HEK293 (cell line): ENCODE measurements around the gene C16orf92.
A peak's percentile ranks its signal among the peaks of the same experiment; 100 is the strongest.
"Not testable (repeated sequence)": the region's sequence is repeated elsewhere in the genome, so short reads cannot be mapped to it uniquely, and the experiment has no call there.

Experiments
- CTCF ChIA-PET: fragments of 350-600 bp; formaldehyde crosslinking; extraction: SDS; loops from one replicate; lab custom pipeline; 2021; ENCODE audit warnings: antibody characterized with exemption; lab: Yijun Ruan, JAX
- POLR2A ChIA-PET: fragments of 300-600 bp; formaldehyde crosslinking; extraction: SDS; loops from one replicate; lab custom pipeline; 2020; ENCODE audit warnings: antibody characterized with exemption, inconsistent platforms; lab: Yijun Ruan, JAX
- H3K27ac ChIP-seq: fragments of 200-500 bp; sonication (Bioruptor generic); 2 replicates; pipeline ENCODE4 v1.5.1; 2014; ENCODE audit warnings: low read depth, low read length, control low read depth, inconsistent platforms; ENCODE audit errors: extremely low read depth
- H3K36me3 ChIP-seq, 2 experiments: fragments of 200-500 bp in 1 of 2; sonication (Bioruptor generic) in 1 of 2; 1 replicate in 1 of 2; 2 replicates in 1 of 2; pipeline ENCODE4 v1.5.1; 2014 to 2017; ENCODE audit warnings: inconsistent platforms in 2 of 2, low read length in 2 of 2; ENCODE audit not compliant: control insufficient read depth in 2 of 2, insufficient read depth in 1 of 2
- H3K4me1 ChIP-seq: fragments of 200-500 bp; sonication (Bioruptor generic); 2 replicates; pipeline ENCODE4 v1.5.1; 2014; ENCODE audit warnings: mild to moderate bottlenecking, low read length, inconsistent platforms; ENCODE audit not compliant: control insufficient read depth, insufficient read depth
- H3K4me3 ChIP-seq: 2 replicates; pipeline ENCODE4 v1.5.1; 2011; ENCODE audit warnings: low read depth, mild to moderate bottlenecking, control low read depth, low read length, moderate library complexity
- H3K9me3 ChIP-seq: fragments of 200-500 bp; sonication (Bioruptor generic); 2 replicates; pipeline ENCODE4 v1.5.1; 2014; ENCODE audit warnings: low read depth, low read length, inconsistent platforms; ENCODE audit not compliant: control insufficient read depth, insufficient read depth
- BCL11B ChIP-seq: fragments of 450-650 bp; formaldehyde crosslinking; IDR thresholded peaks from 2 replicates; pipeline ENCODE4 v1.5.1; 2016; ENCODE audit warnings: low read depth, missing biosample characterization, missing genetic modification characterization
- EGR2 ChIP-seq: fragments of 450-650 bp; formaldehyde crosslinking; IDR thresholded peaks from 2 replicates; pipeline ENCODE4 v1.5.1; 2016; ENCODE audit warnings: low read depth, missing biosample characterization, missing genetic modification characterization
- IKZF3 ChIP-seq: fragments of 450-650 bp; IDR thresholded peaks from 2 replicates; pipeline ENCODE4 v1.5.0; 2018; ENCODE audit warnings: missing biosample characterization, mild to moderate bottlenecking, missing genetic modification characterization, moderate library complexity
- KLF1 ChIP-seq: fragments of 450-650 bp; formaldehyde crosslinking; IDR thresholded peaks from 2 replicates; pipeline ENCODE4 v1.5.1; 2016; ENCODE audit warnings: missing biosample characterization, missing genetic modification characterization
- KLF7 ChIP-seq: fragments of 450-650 bp; formaldehyde crosslinking; IDR thresholded peaks from 2 replicates; pipeline ENCODE4 v1.5.1; 2016; ENCODE audit warnings: missing biosample characterization, missing genetic modification characterization, borderline replicate concordance
- KLF9 ChIP-seq: fragments of 450-650 bp; formaldehyde crosslinking; IDR thresholded peaks from 2 replicates; pipeline ENCODE4 v1.5.1; 2016; ENCODE audit warnings: missing biosample characterization, missing genetic modification characterization, low read depth
- PRDM10 ChIP-seq: fragments of 450-650 bp; formaldehyde crosslinking; IDR thresholded peaks from 2 replicates; pipeline ENCODE4 v1.5.1; 2016; ENCODE audit warnings: missing biosample characterization, missing genetic modification characterization
- SCRT1 ChIP-seq: fragments of 450-650 bp; formaldehyde crosslinking; IDR thresholded peaks from 2 replicates; pipeline ENCODE4 v1.5.1; 2016; ENCODE audit warnings: missing biosample characterization, missing genetic modification characterization, borderline replicate concordance
- ZBTB48 ChIP-seq: fragments of 450-650 bp; formaldehyde crosslinking; IDR thresholded peaks from 2 replicates; pipeline ENCODE4 v1.5.1; 2016; ENCODE audit warnings: missing biosample characterization, missing genetic modification characterization
- ZBTB7A ChIP-seq: fragments of 450-650 bp; formaldehyde crosslinking; IDR thresholded peaks from 2 replicates; pipeline ENCODE4 v1.5.1; 2016; ENCODE audit warnings: low read depth, missing biosample characterization, missing genetic modification characterization
- ZFHX2 ChIP-seq: fragments of 450-650 bp; formaldehyde crosslinking; conservative IDR thresholded peaks from 2 replicates; pipeline ENCODE4 v1.5.1; 2016; ENCODE audit warnings: missing biosample characterization, missing genetic modification characterization
- ZNF488 ChIP-seq: fragments of 450-650 bp; formaldehyde crosslinking; IDR thresholded peaks from 2 replicates; pipeline ENCODE4 v1.5.1; 2016; ENCODE audit warnings: missing biosample characterization, missing genetic modification characterization
- ZNF510 ChIP-seq: fragments of 450-650 bp; formaldehyde crosslinking; IDR thresholded peaks from 2 replicates; pipeline ENCODE4 v1.5.1; 2018; ENCODE audit warnings: mild to moderate bottlenecking, missing genetic modification characterization, missing biosample characterization; ENCODE audit not compliant: insufficient replicate concordance
- ZSCAN5A ChIP-seq: fragments of 450-650 bp; formaldehyde crosslinking; IDR thresholded peaks from 2 replicates; pipeline ENCODE4 v1.5.1; 2016; ENCODE audit warnings: missing biosample characterization, missing genetic modification characterization

C16orf92 gene

GRCh38 chr16:30011714-30012504 lies 11.1 kb upstream of the C16orf92 start:
- H3K4me3 ChIP-seq = no peak overlapping the region
- POLR2A ChIA-PET = interaction anchor here (0.6 to 0.7 kb wide), 3 partner anchors 20 to 767 kb away, joined by 3 read pairs; no protein-coding TSS in a partner anchor
- no peak for TF ChIP-seq ZNF510 (tag by site-specific recombination)
- TF ChIP-seq BCL11B = no peak
- 0 out of 2 replicates have a peak, but pooled peaks have one; percentile 8 for TF ChIP-seq KLF1 (tag by site-specific recombination)
- 0 out of 2 replicates have a peak, but pooled peaks have one; percentile 37 for TF ChIP-seq SCRT1 (tag by site-specific recombination)
- peak; percentile 99 for TF ChIP-seq PRDM10 (tag by site-specific recombination)
- no peak for TF ChIP-seq ZNF488 (tag by site-specific recombination)
- TF ChIP-seq ZBTB48 (tag by site-specific recombination) = 0 out of 2 replicates have a peak, but pooled peaks have one; percentile 11
- TF ChIP-seq IKZF3 (tag by site-specific recombination) = 0 out of 2 replicates have a peak, but pooled peaks have one; percentile 17
- H3K36me3 ChIP-seq = no peaks in the 10 kb centered on the region
- CTCF ChIA-PET = interaction anchor here (1.2 kb wide), 1 partner anchor 10 kb away, joined by 4 read pairs; no protein-coding TSS in a partner anchor
- no peaks in the 10 kb centered on the region for H3K4me1 ChIP-seq
- no peak overlapping the region for H3K27ac ChIP-seq
- H3K9me3 ChIP-seq = no peaks in the 10 kb centered on the region

- POLR2A ChIA-PET = interaction anchor here (0.6 to 1.0 kb wide), 2 partner anchors 39 to 222 kb away, joined by 3 to 5 read pairs; no protein-coding TSS in a partner anchor
- H3K4me1 ChIP-seq = not testable (repeated sequence)
- CTCF ChIA-PET = interaction anchor here (0.7 kb wide), 1 partner anchor 8 kb away, joined by 5 read pairs; no protein-coding TSS in a partner anchor
Measured at GRCh38 chr16:30012598-30012997, 10.4 kb upstream of the C16orf92 start.

More at GRCh38 chr16:30012598-30012997, 10.4 kb upstream of the C16orf92 start:
- TF ChIP-seq KLF9 (tag by site-specific recombination) (0 out of 2 replicates have a peak, but pooled peaks have one; percentile 24), ZSCAN5A (tag by site-specific recombination) (0 out of 2 replicates have a peak, but pooled peaks have one; percentile 32), EGR2 (tag by site-specific recombination) (peak; percentile 49; the same call in 1 of the 2 replicates), ZBTB7A (tag by site-specific recombination) (peak; percentile 29; the same call in 1 of the 2 replicates), ZFHX2 (tag by site-specific recombination) (peak; percentile 20; the same call in 1 of the 2 replicates), KLF7 (tag by site-specific recombination) (peak; percentile 61; the same call in 1 of the 2 replicates), KLF1 (tag by site-specific recombination) (peak; percentile 75)
- not testable (repeated sequence) for H3K36me3 ChIP-seq, H3K4me3 ChIP-seq, H3K27ac ChIP-seq, H3K9me3 ChIP-seq
